ENCODE results near the gene ADCY7.
"Not testable (repeated sequence)": the region's sequence is repeated elsewhere in the genome, so short reads cannot be mapped to it uniquely, and the experiment has no call there.

The ADCY7 gene

DNA sequence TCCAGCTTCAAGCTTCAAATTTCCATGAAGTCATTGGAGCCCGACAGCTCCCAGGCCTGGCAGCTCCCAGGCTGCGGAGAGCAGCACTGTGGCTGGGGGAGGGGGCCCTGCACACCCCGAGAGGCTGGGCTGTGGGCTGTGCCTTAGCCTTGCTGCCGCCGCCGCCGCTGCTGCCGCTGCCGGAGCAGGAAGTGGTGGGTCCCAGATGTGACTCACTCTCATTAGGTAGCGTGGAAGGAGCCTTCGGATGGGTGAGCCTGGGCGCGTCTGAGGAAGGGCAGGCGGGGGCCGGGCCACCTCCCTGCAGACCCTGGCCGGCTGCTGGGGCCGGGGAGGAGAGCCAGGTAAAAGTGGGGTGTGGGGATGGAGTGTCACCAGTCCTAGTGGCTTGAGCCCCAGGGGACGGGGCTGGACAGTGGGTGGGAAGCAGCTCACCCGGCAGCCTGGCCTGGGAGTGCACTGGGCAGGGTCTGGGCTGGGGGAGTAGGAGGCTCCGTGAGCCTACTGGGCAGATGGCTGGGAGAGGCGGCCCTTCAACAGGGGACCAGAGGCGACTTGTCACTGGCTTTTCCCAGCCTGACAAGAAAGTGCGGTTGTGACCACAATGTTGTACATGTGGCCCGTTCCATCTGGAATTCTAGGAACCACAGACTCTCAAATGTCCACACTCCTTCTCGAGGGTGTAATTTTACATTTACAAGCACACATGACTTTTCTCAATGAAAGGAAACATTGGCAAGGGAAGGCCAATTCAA is at the start of gene ADCY7:
Gene ADCY7, plus strand, starts transcription at position 215 of the 755 bp plus-strand sequence. CDS start 21,629 bp downstream, outside the sequence.
- DNase-seq = peak; percentile 90

DNA sequence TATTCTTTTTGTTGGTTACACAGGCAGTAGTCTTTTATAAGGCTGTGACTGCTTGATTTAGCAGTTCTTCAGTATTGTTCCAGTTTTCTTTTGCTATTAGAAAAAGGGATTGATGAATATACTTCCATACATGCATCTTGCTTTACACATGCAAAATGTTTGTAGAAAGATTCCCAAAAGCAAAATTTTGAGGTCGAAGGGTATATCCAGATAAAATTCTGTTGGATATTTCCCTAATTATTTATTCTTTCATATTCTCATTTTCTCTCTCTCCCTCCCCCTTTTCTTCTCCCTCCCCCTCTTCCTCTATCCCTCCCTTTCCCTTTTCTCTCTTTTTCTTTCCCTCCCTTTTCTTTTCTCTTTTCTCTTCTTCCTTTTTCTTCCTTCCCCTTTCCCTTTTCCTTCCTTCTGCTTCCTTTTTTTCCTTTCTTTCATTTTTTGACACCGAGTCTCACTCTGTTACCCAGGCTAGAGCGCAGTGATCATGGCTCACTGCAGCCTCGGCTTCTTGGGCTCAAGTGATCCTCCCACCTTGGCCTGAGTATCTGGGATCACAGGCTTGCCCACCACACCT is 46.9 kb upstream of the ADCY7 start:
- no peak for DNase-seq

DNA sequence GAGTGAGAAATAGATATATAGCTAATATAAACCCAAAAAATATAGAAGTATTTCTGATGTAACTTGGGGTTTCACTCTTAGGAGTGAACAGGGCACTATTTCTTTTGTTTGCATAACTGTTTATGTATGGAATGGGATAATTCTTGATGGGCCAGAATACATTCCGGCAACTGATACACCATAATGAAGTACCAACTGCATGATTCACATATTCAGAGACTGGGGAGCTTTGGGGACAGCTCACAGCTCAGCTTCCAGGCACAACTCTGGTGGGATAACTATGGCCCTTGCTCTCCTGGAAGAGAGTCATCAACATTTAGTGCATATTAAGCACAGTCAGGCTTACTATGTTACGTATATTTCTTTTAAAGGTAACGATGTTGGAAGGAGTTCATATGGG is 42.1 kb upstream of the ADCY7 start:
- DNase-seq = no peak

DNA sequence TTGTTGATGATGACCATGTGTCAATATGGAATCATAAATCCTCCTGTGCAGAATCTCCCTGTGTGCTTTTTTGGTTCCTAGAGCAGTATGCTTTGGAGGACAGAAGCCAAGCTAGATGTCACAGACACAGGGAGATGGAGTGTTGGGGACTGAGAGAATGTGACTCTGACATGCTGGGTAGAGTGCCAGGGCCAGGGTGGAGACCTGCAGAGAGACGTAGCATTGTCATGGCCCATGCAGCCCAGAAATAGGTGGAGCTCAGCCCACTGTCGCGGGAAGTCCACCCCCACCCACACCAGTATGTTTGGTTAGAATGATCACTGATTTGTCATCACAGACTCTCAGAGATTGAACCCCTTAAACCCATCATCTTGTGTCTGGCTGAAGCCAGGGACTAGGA is 39.2 kb upstream of the ADCY7 start:
- no peak for DNase-seq

DNA sequence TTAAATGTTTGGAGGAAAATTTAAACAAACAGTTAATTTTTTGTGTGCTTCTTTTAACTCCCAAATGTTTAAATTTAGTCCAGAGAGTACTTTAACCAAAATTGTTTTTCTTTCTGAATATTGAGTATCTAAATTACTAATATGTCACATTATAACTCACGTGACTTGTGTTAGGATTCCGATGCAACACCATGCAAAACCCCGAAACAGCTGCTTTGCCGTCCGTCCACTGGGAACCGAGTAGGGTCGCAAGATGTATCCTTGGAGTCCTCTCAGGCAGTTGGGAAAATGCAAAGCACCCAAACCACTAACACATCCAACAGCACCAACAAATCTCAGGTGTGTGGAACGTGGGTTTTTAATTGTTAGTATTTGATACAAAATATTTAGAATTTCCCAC is 38.7 kb upstream of the ADCY7 start:
- no peak for DNase-seq

DNA sequence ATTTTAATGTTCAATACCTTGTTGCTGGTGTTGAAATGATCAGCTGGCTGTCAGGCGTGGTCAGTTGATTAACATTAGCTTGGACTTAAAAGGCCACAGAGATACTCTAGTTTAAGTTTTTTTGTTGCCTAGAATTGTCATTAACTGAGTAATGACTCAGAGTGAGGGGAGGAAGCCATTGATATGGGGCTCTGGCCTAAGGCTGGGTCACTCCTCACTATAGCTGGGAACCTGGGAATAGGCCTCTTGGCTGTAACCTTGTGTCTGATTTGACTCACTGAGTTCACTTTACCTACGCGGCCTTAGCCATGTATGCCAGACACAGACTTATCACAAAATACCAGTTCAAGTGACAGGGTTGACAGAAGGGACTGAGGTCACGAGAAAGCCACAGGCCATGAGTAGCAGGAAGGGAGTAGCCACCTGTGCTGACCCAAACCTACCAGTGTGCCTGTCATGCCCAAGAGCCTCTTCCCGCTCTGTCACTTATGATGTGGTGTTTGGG is 37.9 kb upstream of the ADCY7 start:
- DNase-seq = no peak

DNA sequence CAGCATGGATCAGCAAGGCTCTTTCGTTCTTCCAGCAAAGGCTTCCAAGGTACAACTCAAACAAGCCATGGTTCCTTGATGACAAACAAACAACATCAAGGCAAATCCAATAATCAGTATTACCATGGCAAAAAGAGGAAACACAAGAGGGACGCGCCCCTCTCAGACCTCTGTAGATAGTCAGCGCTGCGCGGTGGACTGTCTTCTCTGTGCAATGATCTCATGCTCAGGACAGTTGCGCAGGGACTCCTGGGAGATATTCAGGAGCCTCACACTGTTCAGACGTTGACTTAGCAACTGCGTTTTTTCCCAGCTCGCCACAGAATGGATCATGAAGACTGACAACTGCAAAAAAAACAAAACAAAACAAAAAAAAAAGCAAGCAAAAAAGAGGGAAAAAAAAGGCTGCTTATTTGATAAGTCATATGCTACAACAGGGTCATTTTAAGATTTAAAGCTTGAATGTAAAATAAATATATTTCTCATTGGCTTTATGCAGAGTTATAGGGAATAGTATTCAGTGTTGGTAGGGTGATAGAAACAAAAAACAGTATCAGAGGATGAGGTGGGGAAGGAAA is 37.1 kb upstream of the ADCY7 start:
- DNase-seq = no peak

DNA sequence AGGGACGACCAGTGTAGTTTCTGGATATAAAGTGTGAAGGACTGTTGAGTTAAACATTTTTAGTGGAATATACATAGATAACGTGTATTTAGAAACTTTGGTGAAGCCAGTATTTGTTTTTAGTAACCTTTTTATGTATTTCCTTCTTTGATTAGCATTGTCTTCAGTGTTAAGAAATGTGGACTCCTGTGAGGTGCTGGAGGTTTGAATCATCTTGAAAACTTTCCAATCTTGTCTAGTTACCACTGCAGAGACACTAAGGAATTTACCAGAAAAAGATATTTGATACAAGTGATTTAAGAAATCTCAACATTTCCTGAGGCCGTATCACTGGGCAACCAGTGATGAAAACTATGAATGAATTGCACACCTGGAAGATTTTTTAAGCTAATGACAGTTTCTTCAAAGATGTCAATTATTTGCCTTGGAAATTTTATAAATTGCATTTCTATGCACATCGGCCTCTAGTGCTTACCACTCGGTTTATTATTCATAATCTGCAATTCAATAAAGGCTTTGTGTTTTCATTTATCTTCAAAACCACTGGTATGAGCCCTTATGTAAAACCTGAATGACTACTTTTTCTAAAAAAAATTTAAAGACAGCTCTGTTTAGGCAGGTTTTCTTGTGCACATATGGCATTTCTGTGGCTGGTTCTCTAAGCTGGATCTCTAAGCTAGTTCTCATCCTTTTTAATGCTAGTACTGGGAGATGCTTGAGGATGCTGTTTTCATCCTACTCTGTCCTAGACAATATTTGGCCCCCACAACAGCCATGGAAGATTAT is 31.4 kb upstream of the ADCY7 start:
- no peak for DNase-seq

DNA sequence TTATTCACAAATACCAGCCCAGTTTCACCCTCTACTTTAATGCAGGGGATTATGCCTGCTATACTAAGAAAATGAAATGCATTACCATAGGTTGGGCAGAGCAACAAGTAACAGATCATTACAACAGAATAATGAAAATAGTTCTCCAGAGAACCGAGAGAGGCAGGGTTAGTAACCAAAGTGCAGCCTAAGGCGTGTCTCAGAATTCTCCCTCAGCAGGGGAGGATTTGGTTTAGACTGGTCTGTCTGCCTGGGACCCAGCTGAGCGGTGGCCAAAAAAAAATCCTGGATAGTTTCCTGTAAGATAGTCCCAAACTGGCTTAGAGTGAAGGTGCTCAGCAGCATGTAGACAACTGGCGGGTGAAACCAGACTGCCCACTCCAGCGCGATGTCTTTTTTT is 30.8 kb upstream of the ADCY7 start:
- DNase-seq = no peak

DNA sequence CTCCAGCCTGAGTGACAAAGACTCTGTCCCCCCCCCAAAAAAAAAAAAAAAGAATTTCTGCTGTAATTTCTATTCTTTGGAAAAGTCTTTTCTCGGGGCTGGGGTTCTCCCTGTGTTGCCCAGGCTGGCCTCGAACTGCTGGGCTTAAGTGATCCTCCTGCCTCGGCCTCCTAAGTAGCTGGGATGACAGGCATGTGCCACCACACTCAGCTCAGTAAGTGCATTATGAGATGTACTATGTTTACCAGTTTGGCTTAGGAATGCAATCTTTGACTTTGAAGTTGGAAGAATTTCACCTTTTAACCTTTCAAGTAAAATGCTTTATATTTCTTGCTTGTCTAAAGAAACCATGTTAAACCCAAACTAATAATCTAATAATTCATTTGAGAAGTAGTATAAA is 28.0 kb upstream of the ADCY7 start:
- DNase-seq = no peak

DNA sequence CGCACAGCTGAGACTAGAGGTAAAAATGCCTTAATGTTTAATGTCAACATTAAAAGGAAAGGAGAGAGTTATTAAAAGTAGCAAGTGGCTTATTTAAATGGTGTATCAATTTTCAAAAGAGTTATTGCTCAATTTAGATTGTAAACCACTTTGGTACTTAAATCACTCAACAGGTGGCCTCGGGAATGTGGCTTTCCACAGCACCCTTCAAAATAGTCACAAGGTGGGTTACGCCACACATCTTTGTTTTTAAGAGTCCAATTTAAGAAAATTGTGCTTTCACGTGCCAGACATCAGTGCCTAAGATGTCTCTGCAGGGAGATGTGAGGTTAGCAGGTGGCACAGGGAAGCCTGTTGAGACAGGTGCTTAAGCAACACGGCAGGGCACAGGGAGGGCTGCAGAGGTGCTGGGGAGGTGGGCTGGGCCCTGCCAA is 27.5 kb upstream of the ADCY7 start:
- DNase-seq = no peak

DNA sequence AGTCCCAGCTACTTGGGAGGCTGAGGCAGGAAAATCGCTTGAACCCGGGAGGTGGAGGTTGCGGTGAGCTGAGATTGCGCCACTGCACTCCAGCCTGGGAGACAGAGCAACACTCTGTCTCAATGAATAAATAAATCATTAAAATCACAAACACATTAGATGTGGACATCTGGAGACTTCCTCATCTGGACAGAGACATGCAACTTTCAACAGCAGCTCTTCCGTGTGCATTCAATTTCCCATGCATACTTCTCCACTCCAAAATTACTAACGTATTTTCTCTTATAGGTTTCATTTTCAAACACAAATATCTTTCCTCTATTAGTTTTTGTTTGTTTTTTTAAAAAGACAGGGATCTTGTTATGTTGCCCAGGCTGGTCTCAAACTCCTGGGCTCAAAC is 23.3 kb upstream of the ADCY7 start:
- not testable (repeated sequence) for DNase-seq

DNA sequence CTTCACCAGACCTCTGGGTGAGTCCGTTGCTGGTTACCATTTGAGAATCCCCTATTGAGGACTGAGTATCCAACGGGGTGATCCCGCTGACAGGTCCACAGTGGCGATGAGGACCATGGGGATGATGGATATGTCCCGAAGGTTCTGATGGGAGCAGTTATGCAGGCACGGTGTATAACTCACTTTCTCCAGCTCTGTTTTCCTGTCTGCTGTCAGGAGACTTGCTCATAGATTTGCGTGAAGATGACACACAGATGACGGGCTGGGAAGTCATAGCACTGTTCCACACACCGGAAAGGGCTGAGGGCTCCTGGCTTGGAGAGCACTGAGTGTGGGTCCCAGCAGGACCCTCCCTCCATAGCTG is 22.2 kb upstream of the ADCY7 start:
- no peak for DNase-seq

DNA sequence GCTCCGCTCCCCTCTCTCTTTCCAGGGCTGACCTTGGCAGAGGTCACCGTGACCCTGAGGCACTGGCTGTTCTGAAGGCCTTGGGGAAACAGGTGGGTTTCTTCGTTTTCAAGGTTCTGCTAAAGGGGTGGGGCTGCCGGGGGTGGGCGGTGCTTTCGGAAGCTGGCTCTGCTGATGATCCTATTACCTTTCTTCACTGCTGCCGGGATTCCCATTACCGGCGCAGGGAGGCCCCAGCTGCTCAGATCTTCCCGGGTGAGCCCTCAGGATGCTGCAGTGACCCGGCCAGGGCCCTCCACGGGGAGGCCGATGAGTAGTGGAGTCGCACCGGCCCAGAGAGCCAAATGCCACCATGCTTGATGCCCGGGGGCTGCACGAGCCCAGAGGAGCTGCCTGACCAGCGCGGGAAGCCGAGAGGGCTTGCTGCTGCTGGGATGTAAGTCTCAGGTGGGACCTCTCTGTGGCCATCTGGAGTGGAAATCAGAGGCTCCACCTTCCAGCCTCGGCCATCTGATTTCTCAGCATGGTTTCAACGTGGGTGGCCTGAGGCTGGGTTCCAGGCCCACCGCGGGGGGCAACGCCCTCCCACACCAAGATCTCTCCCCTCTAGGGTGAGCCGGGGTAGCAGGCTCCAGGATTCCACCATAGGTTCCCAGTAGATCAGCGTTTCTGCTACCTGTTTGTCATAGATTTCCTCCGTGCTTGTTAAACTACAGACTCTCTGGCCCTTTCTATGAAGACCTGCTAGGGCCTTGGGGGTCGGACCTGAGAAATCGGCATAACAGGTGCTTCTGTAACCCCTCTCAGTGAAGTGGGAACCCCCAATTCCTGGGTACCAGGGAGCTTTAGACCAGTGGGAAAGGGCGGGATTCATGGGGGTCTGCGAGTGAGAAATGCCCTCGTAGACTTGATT is 21.6 kb upstream of the ADCY7 start:
- no peak for DNase-seq

DNA sequence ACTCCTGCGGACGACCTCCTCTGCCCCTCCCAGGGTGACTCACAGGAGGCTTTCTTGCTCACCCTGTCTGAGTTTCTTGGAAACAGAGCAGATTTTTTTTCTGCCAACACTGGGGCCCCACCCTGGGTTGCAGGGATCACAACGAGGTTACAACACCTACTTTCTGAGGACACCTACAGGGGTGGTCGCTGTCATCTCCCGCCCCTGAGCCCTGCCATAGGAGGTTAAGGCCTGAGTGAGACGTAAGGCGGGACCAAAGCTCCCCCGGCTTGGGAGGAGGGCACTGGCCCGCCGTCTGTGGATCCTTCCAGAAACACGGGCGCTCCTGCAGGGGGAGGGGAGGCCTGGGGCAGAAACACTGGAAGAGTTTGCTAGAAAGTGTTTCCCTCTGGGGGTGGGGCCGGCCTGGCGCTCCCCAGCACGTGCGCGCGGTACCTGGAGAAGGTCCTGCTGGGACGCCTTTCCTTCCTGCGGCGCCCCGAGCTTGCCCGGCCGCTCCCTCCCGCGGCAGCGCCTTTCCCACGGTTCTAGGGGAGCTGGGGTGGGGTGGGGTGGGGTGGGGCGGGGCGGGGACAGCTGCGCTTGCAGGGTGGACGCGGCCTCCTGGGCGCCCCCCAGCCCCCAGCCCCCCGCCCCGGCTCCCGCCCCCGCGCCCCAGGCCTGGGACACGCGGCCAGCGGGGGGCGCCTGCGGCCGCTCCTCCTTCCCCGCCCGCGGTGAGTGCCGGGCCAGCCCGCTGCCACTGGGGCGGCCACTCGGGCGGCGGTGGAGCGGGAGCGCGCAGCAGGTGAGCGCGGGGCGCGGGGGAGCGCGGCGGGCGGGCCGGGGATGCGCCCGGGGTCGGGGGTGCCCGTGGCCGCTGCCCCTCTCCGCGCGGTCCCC is 20.7 kb upstream of the ADCY7 start:
- DNase-seq = peak; percentile 77

DNA sequence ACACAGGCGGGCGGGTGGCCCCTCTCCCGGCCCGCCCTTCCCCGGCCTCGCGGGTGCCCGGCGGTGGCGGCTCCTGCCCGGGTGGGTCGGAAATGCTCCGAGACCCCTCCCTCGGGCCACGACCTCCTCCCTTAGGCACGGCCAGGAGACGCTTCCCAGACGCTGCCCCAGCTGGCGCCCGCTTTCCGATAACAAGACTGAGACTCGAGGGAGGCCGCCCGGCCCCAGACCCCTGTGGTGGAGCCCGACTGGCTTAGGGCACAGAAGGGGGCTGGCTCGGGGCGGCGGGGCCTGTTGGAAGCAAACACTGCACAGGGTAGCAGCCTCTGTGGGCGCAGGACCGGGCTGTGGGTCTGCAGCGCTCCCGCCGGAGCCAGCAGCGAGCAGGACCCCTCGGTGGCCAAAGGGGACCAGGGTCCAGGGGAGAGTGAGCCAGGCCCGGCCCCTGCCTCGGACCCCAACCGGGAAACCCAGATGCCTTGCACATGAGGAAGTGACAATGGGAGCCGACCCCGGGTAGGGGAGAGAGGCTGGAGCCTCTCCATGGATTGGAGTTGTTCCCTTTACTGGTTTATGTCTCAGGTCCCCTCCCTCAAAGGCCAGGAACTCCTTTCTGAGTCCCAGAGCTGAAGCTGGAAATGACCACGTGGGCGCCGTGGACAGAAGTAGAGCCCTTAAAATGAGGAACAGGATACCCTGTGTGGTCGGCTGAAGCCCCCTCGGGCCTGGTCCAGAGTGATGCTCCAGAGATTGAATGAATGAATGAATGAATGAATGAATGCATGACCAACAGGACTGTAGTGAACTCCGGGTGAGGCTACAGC is 19.8 kb upstream of the ADCY7 start:
- DNase-seq = no peak

DNA sequence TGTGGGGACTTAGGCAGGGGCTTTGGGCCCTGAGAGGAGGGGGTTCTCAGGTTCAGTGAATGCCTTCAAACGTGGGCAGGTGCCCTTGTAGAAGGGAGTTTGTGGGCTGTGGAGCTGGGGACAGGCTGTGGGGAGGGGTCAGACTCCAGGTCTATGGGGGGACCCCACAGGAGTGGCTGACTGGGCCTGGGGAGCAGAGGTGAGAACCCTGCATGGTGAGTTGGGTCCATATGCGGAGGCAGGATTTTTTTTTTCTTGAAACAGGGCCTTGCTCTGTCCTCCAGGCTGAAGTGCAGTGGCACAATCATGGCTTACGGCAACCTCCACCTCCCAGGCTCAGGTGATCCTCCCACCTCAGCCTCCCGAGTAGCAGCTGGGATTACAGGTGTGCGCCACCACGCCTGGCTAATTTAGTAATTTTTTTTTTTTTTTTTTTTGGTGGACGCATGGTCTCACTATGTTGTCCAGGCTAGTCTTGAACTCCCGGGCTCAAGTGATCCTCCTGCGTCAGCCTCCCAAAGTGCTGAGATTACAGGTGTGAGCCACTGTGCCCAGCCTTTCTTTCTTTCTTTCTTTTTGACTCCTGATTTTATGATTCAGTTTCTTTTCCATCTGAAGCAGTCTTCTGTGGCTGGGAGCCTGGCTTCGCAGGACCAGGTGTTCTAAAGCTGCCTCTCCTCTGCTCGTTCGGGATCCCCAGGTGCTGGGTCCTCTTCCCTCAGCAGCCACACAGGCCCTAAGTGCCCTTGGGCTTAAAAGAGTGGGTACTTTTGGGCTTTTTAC is 19.0 kb upstream of the ADCY7 start:
- no peak for DNase-seq

DNA sequence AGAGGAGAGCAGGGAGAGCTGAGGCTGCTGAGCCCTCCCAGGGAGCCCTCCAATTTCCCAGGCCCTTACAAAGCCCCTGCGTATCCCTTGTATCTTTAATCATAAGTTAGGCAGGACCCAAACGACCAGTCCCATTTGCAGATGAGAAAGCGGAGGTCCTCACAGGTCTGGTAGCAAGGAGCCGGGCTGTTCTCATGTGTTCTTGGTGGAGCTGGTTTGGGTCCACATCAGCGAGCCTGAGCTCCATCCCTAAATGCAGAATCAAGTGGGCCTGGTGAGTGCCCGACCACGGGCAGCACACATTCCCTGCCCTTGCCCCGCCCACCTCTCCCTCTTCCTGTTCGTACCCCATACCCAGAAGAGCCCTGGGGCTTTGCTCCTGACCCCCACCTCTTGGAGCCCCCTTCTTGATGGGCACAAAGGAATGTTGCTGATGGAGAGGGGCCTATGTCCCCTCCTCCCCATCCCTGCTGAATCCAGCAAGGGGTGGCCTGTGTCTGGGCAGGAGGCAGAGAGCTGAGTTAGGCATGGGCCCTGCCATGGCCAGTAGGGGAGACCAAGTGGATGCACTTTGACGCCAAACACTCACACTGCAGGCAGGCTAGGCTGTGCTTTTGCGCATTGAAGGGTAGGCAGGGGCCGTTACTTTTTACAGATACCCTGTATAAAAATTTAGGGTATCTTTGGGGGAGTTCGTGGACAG is 18.3 kb upstream of the ADCY7 start:
- DNase-seq = no peak

DNA sequence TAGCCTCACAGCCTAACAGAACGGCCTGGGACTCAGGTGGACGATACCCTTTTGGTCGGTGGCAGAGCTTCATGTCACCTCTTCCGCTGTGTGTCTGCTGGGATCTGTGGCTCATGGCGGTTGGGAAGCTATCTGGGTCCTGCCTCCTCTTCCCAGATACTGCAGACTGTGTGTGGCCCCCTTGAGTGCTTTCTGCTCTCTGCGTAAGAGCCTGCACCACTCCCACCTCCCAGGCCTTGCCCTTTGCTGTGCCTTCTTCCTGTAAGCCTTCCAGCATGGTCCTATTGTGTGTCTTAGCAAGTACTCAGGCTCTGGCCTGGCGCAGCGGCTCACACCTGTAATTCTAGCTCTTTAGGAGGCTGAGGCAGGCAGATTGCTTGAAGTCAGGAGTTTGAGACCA is 17.5 kb upstream of the ADCY7 start:
- DNase-seq = no peak
